ENCODE data around the gene SIRT3.

Gene SIRT3

DNA sequence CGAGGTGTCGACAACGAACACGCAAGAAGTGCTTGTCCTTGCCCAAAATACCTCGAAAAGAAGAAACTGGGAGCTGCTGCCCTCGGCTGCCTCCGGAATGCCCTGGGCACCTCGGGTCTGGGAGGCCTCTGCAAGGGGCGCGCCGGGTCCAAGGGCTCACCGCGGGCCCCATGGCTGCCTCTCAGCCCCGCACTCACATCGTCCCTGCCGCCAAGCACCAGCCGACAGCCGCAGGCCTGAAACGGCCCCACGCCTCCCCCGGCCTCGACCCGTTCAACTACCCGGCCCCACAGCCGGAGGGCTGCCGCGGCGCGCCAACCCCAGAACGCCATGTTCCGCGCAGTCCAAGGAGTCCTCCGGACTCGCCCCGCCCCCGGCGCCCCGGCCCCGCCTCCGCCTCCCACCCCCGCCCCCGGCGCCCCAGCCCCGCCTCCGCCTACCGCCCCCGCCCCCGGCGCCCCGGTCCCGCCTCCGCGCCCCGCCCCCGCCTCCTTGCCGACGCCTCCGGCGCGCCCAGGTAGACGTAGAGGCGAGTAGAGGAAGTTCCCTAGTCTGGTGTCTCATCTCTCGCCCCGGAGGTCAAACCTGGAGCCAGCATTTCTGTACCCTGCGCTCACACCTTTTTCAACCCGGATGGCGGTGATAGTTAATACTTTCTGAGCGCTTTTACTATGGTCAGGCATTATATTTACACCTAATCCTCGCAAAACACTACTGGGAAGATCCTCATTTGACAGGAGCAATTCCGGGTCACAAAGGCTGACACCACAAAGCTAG is at the start of gene SIRT3:
Gene SIRT3 (minus strand): TSS at position 346 of the 777 bp plus-strand sequence. CDS start 14 bp downstream, at position 332.
- peak; percentile 48 for DNase-seq (ENCODE audit: low read depth, low spot score)
- peak within 1 kb of the TSS; percentile 93 for H3K27ac ChIP-seq

DNA sequence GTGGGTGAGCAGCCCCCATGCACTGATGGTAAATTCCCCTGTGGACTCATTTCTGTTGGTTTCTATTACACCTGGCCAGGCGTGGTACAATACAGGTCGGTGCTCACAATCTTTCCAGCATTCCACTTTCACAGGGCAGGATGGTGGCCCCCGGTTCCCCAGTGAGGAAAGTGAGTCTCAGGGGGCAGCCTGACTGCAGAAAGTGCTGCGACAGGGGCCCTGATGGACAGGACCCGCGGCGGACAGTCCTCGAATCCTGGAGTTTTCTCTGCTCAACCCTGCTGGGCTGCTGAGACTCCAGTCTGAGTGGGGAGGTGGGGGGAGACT is 49.7 kb upstream of the SIRT3 start:
- no peak for DNase-seq (ENCODE audit: low read depth, low spot score)
- H3K27ac ChIP-seq, result no peak overlapping the region

DNA sequence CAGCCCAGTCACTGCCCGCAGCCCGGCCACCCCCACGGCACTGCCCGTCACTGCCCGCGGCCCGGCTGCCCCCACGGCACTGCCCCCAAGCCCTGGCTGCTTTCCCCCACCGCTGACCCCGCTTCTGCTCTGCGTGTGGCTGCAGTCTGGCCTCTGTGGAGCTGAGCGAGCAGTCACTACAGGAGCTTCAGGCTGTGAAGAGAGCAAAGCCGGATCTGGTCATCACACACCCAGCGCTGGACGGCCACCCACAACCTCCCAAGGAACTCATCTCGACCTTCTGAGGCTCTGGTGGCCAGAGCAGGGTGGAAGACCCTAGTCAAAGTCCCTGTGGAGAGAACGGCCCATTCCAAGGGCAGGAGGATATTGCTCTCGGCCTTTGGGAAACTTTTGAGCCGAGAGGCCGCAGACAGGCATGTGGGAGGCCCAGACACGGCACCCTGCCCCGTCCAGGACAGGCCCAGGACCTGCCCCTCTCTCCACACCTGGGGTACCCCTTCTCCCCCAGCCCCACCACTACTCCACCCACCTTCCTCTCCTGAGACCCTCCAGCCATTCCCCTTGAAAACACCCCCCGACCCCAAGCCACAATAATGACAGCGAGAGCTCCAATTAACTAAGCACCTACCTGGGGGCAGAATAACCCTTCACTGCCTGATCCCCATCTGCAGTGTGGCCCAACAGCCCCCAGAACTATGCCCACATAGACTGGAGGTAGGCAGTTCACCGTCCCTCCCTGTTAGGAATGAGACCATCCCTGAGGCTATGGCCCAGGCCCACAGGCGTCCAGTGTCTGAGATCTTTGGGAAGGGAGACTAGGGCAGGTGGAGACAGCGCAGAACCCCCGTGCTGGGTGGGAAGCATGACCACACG is 49.1 kb upstream of the SIRT3 start:
- no peak for DNase-seq (ENCODE audit: low read depth, low spot score)
- H3K27ac ChIP-seq, result no peak overlapping the region

DNA sequence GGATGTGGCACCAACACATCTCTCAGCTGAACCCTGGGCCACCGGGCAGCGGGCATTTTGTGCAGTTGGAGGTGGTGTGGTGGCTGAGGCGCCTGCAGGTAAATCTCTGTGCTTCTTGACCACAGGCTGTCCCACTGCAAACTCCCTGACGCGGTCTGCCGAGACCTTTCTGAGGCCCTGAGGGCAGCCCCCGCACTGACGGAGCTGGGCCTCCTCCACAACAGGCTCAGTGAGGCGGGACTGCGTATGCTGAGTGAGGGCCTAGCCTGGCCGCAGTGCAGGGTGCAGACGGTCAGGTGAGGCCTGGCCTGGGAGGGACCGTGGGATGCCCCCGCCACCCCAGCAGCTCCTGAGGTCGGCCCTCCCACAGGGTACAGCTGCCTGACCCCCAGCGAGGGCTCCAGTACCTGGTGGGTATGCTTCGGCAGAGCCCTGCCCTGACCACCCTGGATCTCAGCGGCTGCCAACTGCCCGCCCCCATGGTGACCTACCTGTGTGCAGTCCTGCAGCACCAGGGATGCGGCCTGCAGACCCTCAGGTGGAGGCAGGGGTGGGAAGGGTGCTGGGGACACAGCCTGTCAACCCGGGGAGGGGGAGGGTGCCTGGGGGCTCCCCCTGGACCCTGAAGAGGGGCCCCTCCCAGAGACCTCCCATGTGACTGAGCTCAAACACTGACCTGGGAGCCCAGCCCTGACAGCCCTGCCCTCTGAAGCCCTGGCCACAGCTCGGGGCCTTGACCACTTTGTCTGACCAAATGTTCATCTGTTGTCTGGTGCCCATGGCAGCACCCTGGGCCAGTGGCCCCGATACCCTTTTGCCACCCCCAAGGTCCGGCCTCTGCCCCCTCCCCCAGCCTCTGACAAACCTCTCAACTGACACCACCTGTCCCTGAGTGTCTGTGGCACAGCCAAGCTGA is 48.2 kb upstream of the SIRT3 start:
- no peak for DNase-seq (ENCODE audit: low read depth, low spot score)

DNA sequence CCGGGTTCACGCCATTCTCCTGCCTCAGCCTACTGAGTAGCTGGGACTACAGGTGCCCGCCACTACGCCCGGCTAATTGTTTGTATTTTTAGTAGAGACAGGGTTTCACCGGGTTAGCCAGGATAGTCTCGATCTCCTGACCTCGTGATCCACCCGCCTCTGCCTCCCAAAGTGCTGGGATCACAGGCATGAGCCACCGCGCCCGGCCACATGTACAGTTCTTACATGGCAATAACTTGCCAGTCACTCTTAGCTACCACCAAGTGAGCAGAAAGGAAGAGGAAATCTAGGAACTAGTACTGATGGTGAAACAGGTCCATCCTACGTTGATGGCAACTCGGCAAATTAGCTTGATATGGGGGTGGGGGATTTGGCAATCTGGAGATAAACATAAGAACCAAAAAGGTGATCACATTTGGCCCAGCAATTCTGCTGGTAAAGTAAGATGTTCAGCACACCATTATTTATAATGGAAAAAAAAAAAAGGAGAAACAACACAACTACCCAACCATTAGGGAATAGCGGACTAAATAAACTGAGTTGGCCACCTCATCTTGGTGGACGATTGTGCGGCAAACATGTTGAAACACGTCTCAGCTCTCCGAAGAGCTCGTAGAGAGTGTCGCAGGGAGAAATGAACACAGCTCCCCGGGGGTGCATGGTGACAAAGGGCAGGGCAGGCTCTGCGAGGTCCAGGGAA is 47.4 kb upstream of the SIRT3 start:
- DNase-seq (ENCODE audit: low read depth, low spot score), result no peak
- no peak overlapping the region for H3K27ac ChIP-seq

More for the DNA sequence above, 48.2 kb upstream of the SIRT3 start:
- no peak overlapping the region for H3K27ac ChIP-seq

DNA sequence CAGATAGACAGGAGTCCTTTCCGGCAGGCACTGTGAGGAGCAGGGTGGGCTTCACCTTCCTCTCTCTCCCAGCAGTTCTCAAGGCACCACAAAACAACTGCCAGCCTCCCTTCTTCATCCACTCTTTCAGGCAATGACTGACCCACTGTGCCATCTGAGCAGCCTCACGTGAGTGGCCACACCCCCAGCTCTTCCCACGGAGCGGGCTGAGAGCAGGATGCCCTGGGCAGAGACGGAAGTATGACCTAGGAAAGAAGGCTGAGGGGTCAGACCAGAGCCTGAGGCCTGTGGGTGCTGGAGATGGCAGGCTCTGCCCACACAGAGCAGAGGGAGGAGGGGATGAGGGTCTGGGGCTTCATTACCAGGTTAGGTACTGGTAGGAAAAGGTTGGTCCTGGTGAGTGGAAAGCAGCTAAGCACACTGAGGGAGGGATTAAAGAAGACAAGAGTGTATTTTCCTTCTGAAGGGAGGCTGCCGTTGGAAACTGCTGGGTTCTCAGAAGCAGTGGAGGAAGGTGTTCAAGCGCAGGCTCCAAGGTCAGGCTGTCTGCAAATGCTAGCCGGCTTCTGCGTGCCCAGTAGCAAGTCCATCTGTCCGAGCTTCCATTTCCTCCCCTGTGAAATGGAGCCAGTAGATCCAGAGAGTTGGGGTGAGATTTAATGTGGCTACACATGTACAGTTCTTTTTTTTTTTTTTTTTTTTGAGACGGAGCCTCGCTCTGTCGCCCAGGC is 46.7 kb upstream of the SIRT3 start:
- DNase-seq (ENCODE audit: low read depth, low spot score), result no peak
- H3K27ac ChIP-seq, result no peak overlapping the region

DNA sequence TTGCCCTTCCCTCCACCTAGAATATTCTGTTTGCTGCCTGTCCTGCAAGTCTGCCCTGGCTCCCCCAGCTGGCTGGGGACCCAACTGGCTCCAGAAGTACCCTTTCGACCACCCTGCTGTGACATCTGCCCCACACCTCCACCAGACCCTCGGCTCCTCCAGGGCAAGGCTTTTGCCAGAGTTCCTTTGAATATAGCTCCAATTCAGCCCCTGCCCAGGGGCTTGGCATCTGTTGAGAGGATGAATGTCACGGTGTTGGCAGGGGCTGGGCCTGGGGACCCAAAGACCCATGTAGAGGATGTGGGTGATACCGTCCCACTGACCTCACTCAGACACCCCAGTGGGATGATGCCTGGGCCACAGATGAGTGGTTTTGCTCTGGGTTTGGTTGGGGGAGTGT is 46.0 kb upstream of the SIRT3 start:
- no peak overlapping the region for H3K27ac ChIP-seq
- DNase-seq (ENCODE audit: low read depth, low spot score), result no peak

DNA sequence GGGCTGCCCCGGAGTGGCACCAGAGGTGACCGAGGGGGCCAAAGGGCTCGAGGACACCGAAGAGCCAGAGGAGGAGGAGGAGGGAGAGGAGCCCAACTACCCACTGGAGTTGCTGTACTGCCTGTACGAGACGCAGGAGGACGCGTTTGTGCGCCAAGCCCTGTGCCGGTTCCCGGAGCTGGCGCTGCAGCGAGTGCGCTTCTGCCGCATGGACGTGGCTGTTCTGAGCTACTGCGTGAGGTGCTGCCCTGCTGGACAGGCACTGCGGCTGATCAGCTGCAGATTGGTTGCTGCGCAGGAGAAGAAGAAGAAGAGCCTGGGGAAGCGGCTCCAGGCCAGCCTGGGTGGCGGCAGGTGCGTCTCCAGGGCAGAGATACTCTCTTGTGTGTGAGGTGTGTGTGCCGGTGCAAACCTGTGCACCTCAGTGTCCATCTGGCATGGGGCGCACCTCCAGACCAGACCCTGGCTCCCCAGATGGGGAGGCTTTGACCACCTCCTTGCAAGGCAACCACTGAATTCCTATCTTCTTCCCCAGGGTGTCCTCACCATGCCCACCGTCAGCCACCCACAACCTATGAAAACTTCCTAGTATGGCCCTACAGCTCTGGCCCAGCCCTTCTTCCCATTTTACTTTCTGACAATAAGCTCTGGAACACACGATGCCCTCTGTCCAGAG is 45.5 kb upstream of the SIRT3 start:
- H3K27ac ChIP-seq, result no peak overlapping the region

DNA sequence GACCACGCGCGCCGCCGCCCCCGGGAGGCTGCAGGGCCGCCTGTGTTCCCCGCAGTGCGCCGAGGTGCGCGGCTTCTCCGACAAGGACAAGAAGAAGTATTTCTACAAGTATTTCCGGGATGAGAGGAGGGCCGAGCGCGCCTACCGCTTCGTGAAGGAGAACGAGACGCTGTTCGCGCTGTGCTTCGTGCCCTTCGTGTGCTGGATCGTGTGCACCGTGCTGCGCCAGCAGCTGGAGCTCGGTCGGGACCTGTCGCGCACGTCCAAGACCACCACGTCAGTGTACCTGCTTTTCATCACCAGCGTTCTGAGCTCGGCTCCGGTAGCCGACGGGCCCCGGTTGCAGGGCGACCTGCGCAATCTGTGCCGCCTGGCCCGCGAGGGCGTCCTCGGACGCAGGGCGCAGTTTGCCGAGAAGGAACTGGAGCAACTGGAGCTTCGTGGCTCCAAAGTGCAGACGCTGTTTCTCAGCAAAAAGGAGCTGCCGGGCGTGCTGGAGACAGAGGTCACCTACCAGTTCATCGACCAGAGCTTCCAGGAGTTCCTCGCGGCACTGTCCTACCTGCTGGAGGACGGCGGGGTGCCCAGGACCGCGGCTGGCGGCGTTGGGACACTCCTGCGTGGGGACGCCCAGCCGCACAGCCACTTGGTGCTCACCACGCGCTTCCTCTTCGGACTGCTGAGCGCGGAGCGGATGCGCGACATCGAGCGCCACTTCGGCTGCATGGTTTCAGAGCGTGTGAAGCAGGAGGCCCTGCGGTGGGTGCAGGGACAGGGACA is 44.8 kb upstream of the SIRT3 start:
- DNase-seq (ENCODE audit: low read depth, low spot score), result no peak

More for the DNA sequence above, 45.5 kb upstream of the SIRT3 start:
- no peak for DNase-seq (ENCODE audit: low read depth, low spot score)

DNA sequence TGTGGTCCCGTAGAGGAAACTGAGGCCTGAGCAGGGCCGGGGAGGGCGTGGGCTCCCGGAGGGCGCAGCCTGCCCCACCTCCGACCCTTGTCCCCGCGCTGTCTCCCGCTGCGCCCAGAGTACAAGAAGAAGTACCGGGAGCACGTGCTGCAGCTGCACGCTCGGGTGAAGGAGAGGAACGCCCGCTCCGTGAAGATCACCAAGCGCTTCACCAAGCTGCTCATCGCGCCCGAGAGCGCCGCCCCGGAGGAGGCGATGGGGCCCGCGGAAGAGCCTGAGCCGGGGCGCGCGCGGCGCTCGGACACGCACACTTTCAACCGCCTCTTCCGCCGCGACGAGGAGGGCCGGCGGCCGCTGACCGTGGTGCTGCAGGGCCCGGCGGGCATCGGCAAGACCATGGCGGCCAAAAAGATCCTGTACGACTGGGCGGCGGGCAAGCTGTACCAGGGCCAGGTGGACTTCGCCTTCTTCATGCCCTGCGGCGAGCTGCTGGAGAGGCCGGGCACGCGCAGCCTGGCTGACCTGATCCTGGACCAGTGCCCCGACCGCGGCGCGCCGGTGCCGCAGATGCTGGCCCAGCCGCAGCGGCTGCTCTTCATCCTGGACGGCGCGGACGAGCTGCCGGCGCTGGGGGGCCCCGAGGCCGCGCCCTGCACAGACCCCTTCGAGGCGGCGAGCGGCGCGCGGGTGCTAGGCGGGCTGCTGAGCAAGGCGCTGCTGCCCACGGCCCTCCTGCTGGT is 44.0 kb upstream of the SIRT3 start:
- no peak overlapping the region for H3K27ac ChIP-seq
- DNase-seq (ENCODE audit: low read depth, low spot score), result no peak

More for the DNA sequence above, 44.8 kb upstream of the SIRT3 start:
- no peak overlapping the region for H3K27ac ChIP-seq

DNA sequence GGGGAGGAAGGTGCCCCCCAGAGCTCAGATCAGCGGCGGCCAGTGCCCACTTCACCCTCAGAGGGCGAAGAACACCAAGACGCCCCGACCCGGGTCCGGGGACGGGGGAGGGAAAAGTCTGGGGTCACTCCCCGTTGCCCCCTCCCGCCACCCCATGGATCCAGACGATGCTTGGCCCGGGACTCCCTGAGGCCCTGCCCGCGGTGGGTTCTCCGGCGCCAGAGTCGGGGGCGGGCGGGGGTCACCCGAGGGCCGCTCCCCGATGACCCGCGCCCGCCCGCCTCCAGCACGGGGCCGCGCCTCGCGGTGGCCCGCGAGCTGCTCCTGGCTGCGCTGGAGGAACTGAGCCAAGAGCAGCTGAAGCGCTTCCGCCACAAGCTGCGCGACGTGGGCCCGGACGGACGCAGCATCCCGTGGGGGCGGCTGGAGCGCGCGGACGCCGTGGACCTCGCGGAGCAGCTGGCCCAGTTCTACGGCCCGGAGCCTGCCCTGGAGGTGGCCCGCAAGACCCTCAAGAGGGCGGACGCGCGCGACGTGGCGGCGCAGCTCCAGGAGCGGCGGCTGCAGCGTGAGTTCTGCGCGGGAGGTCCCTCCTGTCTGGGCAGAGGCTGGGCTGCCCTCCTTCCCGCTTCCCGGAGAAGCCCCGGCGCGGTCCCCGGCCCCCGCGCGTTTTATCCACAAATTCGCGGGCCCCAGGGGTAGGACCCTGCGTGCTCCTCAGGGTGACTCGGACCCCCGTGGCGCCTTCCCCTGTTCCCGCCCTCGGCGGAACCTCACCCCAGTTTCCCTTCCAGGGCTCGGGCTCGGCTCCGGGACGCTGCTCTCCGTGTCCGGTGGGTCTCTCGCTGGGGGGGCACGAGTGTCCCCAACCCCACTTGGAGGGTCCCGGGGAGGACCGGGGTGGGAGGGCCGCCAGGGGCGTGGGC is 43.2 kb upstream of the SIRT3 start:
- DNase-seq (ENCODE audit: low read depth, low spot score), result no peak
- no peak overlapping the region for H3K27ac ChIP-seq

DNA sequence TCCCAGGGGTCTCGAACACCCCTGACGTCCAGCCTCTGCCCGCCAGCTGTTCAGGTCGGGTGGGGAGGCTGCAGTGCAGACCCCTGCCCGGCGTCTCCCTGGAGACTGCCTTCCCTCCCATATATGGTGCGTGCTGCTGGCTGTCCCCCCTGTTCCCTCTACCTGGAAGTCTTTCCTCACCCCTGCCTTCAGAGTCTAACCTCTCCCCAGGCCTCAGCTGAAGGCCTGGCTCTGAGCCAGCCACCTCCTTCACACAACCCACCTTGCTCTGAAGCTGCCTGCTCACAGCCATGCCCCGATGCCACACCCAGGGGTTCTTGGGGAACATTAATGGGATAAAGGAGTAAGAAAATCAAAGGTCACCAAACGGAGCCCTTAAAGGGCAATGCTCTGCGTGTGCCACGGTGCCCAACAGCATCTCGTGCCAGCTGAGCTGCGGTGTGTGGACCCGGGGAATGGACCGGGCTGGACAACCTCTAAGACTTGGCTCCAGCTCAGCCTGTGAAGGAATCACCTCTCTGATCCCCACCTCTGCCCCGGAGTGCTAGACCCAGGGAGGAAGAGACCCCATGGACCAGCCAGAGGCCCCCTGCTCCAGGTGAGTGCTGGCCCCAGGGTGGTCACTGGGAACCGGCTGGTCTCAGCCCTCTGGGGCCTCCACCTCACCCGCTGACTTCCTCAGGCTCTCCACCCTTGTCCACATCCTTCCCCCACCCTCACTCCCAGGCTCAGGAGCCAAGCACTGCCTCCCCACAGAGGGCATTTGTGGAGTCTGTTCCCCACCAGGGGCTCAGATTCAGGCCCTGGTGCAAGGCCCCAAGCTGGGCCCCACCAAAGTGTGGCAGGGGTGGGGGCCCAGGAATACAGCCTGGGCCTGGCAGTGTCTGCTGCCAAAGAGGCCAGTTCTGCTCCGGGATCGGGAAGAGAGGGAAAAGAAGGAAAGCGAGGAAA is 42.1 kb upstream of the SIRT3 start, which contains the start of gene NLRP6:
Gene NLRP6 (plus strand): TSS at position 407 of the 951 bp plus-strand sequence. CDS start 163 bp downstream, at position 570.
- no peak within 1 kb of the TSS for H3K27ac ChIP-seq
- DNase-seq (ENCODE audit: low read depth, low spot score), result no peak

DNA sequence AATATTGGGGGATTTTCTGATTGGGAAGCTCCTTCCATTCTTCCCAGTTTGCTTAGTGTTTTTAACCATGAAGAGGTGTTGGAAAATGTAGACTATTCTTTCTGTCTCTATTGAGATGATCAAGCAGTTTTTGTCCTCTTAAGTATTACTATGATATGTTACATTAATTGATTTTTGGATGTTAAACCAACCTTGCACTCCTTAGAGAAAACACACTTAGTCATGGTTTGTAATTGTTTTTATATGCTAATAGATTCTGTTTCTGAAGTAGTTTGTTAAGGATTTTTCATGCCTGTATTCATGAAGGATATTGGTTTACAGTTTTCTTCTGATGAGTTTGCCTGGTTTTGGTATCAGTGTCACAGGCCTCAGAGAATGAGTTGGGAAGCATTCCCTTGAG is 40.1 kb upstream of the SIRT3 start:
- DNase-seq (ENCODE audit: low read depth, low spot score), result no peak
- no peak overlapping the region for H3K27ac ChIP-seq

DNA sequence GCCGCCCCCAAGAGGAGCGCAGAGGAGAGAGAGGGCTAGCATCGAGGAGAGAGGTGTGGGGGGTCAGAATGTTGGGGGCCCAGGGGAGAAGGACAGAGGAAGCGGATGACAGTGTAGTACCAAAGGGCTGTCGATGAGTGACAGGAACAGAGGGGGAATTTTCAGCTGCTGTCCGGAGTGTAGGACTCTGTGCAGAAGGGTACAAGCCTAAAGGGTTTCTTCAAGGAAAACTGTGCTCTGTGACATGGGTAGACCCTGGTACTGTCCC is 36.7 kb upstream of the SIRT3 start:
- no peak overlapping the region for H3K27ac ChIP-seq
- DNase-seq (ENCODE audit: low read depth, low spot score), result no peak

DNA sequence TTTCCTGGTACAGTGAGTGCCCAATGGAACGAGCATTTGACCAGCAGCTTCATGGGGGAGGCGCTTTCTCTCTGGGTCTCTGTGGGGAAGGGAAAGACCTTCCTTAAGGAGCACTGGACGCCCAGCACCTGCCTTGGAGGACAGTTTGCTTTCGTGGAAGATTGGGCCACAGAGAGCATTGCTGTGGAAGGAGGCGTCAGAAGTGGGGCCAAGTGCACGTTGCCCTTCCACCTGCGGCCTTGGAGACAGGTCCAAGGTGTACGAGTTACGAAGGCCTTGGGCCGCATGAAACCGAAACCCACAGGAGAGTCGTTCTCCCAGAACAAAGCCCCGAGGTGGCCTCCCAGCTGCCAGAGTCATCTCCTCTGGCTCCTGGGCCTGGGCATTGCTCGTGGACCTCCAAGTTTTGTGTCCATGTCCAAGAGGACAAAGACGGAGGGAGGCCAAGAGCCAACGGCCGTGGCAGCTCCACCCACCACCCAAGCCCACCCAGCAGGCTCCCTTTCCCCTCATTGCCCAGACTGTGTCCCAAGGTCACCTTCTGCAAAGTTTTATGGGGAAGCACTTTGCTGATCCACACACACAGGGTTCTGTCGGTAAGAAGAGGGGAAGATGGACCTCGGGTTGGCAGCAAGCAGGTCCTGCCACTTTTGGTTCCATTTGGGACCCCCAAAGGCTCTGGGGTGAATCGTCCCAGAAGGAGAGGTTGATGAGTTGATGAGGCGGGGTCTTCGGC is 36.2 kb upstream of the SIRT3 start:
- H3K27ac ChIP-seq, result no peak overlapping the region
- no peak for DNase-seq (ENCODE audit: low read depth, low spot score)
